M059J (cell line): Measurements from ENCODE around the gene ZC3H7A. TPM values are rescaled to one million over a fixed set of nuclear protein-coding genes. Genes with fewer than 3 reads are reported as not detected.
"Not testable (repeated sequence)": the region's sequence is repeated elsewhere in the genome, so short reads cannot be mapped to it uniquely, and the experiment has no call there.

ENCODE experiments used
- DNase-seq: peaks from one replicate; pipeline ENCODE4 v3.0.0-alpha.2; 2012; ENCODE audit warnings: low read depth
- total RNA-seq: library from RNA; depleted of rRNA; stranded (reverse); fragments of >200 nt; shearing (Covaris generic); gene quantifications from 2 replicates; pipeline ENCODE4 v1.2.3, GENCODE V29; 2014; rRNA removed

The ZC3H7A gene
- 17.4 and 40.2 TPM in 2 replicates for total RNA-seq

- DNase-seq = peak; percentile 97
Measured at GRCh38 chr16:11797166-11797956, at the start of gene ZC3H7A. Gene ZC3H7A (minus strand): TSS chr16:11797258. CDS start chr16:11782354, 14,904 bp downstream.

- no peak for DNase-seq
Measured at GRCh38 chr16:11844499-11844898, 47.4 kb upstream of the ZC3H7A start.

- DNase-seq = no peak
Measured at GRCh38 chr16:11843861-11844260, 46.8 kb upstream of the ZC3H7A start.

GRCh38 chr16:11843206-11843605, 46.1 kb upstream of the ZC3H7A start:
- DNase-seq = no peak

GRCh38 chr16:11841026-11841425, 44.0 kb upstream of the ZC3H7A start:
- DNase-seq = no peak

- peak; percentile 93 for DNase-seq
Measured at GRCh38 chr16:11836650-11837244, 39.7 kb upstream of the ZC3H7A start.

- peak; percentile 90 for DNase-seq
Measured at GRCh38 chr16:11835891-11836649, 39.0 kb upstream of the ZC3H7A start.

GRCh38 chr16:11835309-11835708, 38.3 kb upstream of the ZC3H7A start:
- no peak for DNase-seq

- peak; percentile 56 for DNase-seq
Measured at GRCh38 chr16:11833951-11834695, 37.1 kb upstream of the ZC3H7A start.

- no peak for DNase-seq
Measured at GRCh38 chr16:11828696-11829095, 31.6 kb upstream of the ZC3H7A start.

GRCh38 chr16:11825520-11826165, 28.6 kb upstream of the ZC3H7A start:
- not testable (repeated sequence) for DNase-seq

GRCh38 chr16:11824362-11824761, 27.3 kb upstream of the ZC3H7A start:
- DNase-seq = peak; percentile 69

- DNase-seq = not testable (repeated sequence)
Measured at GRCh38 chr16:11823645-11824044, 26.6 kb upstream of the ZC3H7A start.

- DNase-seq = peak; percentile 14
Measured at GRCh38 chr16:11819798-11820197, 22.7 kb upstream of the ZC3H7A start.

- not testable (repeated sequence) for DNase-seq
Measured at GRCh38 chr16:11818970-11819369, 21.9 kb upstream of the ZC3H7A start.

GRCh38 chr16:11816123-11816522, 19.1 kb upstream of the ZC3H7A start:
- no peak for DNase-seq

GRCh38 chr16:11814800-11815199, 17.7 kb upstream of the ZC3H7A start:
- DNase-seq = not testable (repeated sequence)

- DNase-seq = no peak
Measured at GRCh38 chr16:11806721-11807120, 9.7 kb upstream of the ZC3H7A start.

- peak; percentile 31 for DNase-seq
Measured at GRCh38 chr16:11805556-11805955, 8.5 kb upstream of the ZC3H7A start.

GRCh38 chr16:11801481-11802021, 4.5 kb upstream of the ZC3H7A start:
- DNase-seq = peak; percentile 66

- no peak for DNase-seq
Measured at GRCh38 chr16:11800382-11800718, 3.3 kb upstream of the ZC3H7A start.
